ENCODE results near the gene CCRL2. TPM values are rescaled to one million over a fixed set of nuclear protein-coding genes. Genes with fewer than 3 reads are reported as not detected.
"Not testable (repeated sequence)": the region's sequence is repeated elsewhere in the genome, so short reads cannot be mapped to it uniquely, and the experiment has no call there.

Gene CCRL2
- total and polyA plus RNA-seq, 4 donors, result 0.59 to 5.1 (median 2.4) TPM

GRCh38 chr3:46416811-46417510 lies 9.9 kb downstream of the CCRL2 start:
- Histone ChIP-seq H3K27me3 (ENCODE audit: control insufficient read depth in 1 of 2, insufficient read depth in 2 of 2, low read length in 1 of 2) (no peaks in the 10 kb centered on the region), H3K4me1 (ENCODE audit: control insufficient read depth in 1 of 2, insufficient read depth in 2 of 2, low read length in 2 of 2) (no peaks in the 10 kb centered on the region), H3K9me3 (ENCODE audit: control insufficient read depth, low read length) (no peaks in the 10 kb centered on the region), H3K27ac (ENCODE audit: low read depth in 1 of 2, low read length in 2 of 2) (no peak overlapping the region), H3K36me3 (ENCODE audit: control insufficient read depth in 1 of 2, insufficient read depth in 2 of 2, low read length in 1 of 2) (no peaks in the 10 kb centered on the region), H3K4me3 (ENCODE audit: low read length in 2 of 2) (no peak overlapping the region)
- intact Hi-C loops (cut with DNase I), result no loop called here
- 64 to 65% methylated on average over 7 of the region's 7 CpGs for WGBS, 2 donors
- ATAC-seq (ENCODE audit: low FRiP score) (no peak), DNase-seq (no peak)

DNA sequence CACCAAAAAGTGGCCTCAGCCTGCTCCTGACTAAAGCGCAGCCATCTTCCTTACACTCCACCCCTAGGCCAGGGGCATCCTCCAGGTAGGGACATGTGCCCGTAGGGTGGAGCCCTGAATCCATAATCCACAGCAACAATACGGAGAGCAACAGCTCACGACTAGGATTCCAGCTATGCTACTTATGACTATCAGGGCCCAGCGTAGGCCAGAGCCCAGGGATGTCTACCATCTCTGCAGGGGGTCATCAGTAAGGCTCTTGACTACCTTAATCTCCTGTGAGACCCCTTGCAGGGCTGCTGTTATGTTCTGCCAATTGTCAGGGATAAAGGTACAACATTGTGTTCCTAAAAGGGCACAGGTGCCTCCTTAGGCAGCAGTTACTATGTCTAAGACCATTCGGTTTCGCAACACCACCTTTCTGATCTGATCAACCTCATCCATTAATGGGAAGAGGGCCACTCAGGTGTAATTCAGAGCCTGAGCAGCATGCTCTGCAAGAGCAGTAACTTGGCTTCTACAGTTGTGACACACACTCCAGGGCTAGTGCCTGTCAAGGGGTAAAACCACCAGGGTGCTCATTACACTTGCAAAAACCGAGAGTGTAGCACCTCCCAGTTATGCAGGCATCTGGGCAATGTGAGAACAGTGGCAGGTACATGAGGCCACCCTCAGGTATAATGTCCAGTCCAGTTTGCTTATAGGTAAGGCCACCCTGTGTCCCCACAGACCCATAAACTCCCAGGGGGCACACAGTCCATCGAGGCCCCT lies 11.0 kb downstream of the CCRL2 start:
- 85 to 88% methylated on average over 9 of the region's 9 CpGs for WGBS, 2 donors
- H3K36me3 ChIP-seq (ENCODE audit: control insufficient read depth in 1 of 2, insufficient read depth in 2 of 2, low read length in 1 of 2), result no peaks in the 10 kb centered on the region
- intact Hi-C loops (cut with DNase I), result no loop called here
- no peaks in the 10 kb centered on the region for H3K9me3 ChIP-seq (ENCODE audit: control insufficient read depth, low read length)
- H3K27me3 ChIP-seq (ENCODE audit: control insufficient read depth in 1 of 2, insufficient read depth in 2 of 2, low read length in 1 of 2), result no peaks in the 10 kb centered on the region
- ATAC-seq (ENCODE audit: low FRiP score) (no peak), DNase-seq (no peak)
- H3K4me3 ChIP-seq (ENCODE audit: low read length in 2 of 2), result no peak overlapping the region
- no peaks in the 10 kb centered on the region for H3K4me1 ChIP-seq (ENCODE audit: control insufficient read depth in 1 of 2, insufficient read depth in 2 of 2, low read length in 2 of 2)
- no peak overlapping the region for H3K27ac ChIP-seq (ENCODE audit: low read depth in 1 of 2, low read length in 2 of 2)

- H3K27ac ChIP-seq (ENCODE audit: low read depth in 1 of 2, low read length in 2 of 2), result no peak overlapping the region
- no peaks in the 10 kb centered on the region for H3K36me3 ChIP-seq (ENCODE audit: control insufficient read depth in 1 of 2, insufficient read depth in 2 of 2, low read length in 1 of 2)
- no peaks in the 10 kb centered on the region for H3K4me1 ChIP-seq (ENCODE audit: control insufficient read depth in 1 of 2, insufficient read depth in 2 of 2, low read length in 2 of 2)
- no peaks in the 10 kb centered on the region for H3K27me3 ChIP-seq (ENCODE audit: control insufficient read depth in 1 of 2, insufficient read depth in 2 of 2, low read length in 1 of 2)
- intact Hi-C loops (cut with DNase I), result no loop called here
- no peaks in the 10 kb centered on the region for H3K9me3 ChIP-seq (ENCODE audit: control insufficient read depth, low read length)
- DNase-seq (no peak), ATAC-seq (ENCODE audit: low FRiP score) (no peak)
- 94 to 96% methylated on average over 4 of the region's 4 CpGs for WGBS, 2 donors
- no peak overlapping the region for H3K4me3 ChIP-seq (ENCODE audit: low read length in 2 of 2)
These were observed 12.8 kb downstream of the CCRL2 start for GRCh38 chr3:46419816-46420215.

DNA sequence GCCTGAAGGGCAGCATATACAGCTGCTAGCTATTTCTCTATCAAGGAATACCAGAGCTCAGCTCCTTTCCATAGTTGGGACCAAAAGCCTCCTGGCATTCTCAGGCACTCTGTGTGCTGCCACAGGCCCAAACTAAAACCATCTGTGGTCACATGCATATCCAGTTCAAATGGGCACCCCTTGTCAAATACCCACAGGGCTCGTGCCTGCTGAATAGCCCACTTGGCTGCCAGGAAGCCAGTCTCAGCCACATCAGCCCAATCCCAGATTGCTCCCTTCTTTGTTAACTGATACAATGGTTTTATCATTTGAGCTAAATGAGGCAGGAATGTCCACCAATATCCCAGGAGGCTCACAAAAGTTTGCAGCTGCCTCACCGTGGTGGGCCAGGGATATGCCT lies 13.9 kb downstream of the CCRL2 start:
- 80 to 92% methylated on average over 2 of the region's 2 CpGs for WGBS, 2 donors
- H3K36me3 ChIP-seq (ENCODE audit: control insufficient read depth in 1 of 2, insufficient read depth in 2 of 2, low read length in 1 of 2), result no peaks in the 10 kb centered on the region

GRCh38 chr3:46422617-46423016 lies 15.6 kb downstream of the CCRL2 start:
- DNase-seq, result no peak
- H3K27ac ChIP-seq (ENCODE audit: low read depth in 1 of 2, low read length in 2 of 2), result no peak overlapping the region
- ATAC-seq (ENCODE audit: low FRiP score), result no peak
- H3K4me3 ChIP-seq (ENCODE audit: low read length in 2 of 2), result no peak overlapping the region
- 93 to 94% methylated on average over 6 of the region's 6 CpGs for WGBS, 2 donors
- H3K27me3 ChIP-seq (ENCODE audit: control insufficient read depth in 1 of 2, insufficient read depth in 2 of 2, low read length in 1 of 2), result no peaks in the 10 kb centered on the region
- H3K36me3 ChIP-seq (ENCODE audit: control insufficient read depth in 1 of 2, insufficient read depth in 2 of 2, low read length in 1 of 2), result no peaks in the 10 kb centered on the region
- H3K4me1 ChIP-seq (ENCODE audit: control insufficient read depth in 1 of 2, insufficient read depth in 2 of 2, low read length in 2 of 2), result no peaks in the 10 kb centered on the region
- no peaks in the 10 kb centered on the region for H3K9me3 ChIP-seq (ENCODE audit: control insufficient read depth, low read length)
- intact Hi-C loops (cut with DNase I), result no loop called here

More for the DNA sequence above, 13.9 kb downstream of the CCRL2 start:
- Histone ChIP-seq H3K4me1 (ENCODE audit: control insufficient read depth in 1 of 2, insufficient read depth in 2 of 2, low read length in 2 of 2) (no peaks in the 10 kb centered on the region), H3K27me3 (ENCODE audit: control insufficient read depth in 1 of 2, insufficient read depth in 2 of 2, low read length in 1 of 2) (no peaks in the 10 kb centered on the region), H3K4me3 (ENCODE audit: low read length in 2 of 2) (no peak overlapping the region), H3K9me3 (ENCODE audit: control insufficient read depth, low read length) (no peaks in the 10 kb centered on the region), H3K27ac (ENCODE audit: low read depth in 1 of 2, low read length in 2 of 2) (no peak overlapping the region)
- intact Hi-C loops (cut with DNase I), result no loop called here
- ATAC-seq (ENCODE audit: low FRiP score) (no peak), DNase-seq (no peak)

DNA sequence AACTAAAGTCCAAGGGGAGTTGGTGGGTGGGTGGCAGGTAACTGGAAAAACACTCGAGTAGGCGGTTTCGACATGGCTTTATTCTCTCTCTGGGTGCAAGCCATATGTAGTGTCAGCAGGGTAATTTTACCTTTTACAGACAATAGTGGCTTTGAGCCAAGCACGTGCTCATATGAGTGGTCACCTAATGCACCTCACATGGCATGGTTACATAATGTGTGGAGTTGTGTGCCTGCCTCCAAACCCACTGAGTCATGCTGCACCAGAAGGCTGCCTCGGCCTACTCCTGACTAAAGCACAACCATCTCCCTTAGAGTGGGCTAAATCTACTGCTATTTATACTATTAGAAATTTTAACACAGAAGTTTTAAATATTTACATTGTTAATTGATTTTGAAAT lies 16.5 kb downstream of the CCRL2 start:
- H3K9me3 ChIP-seq (ENCODE audit: control insufficient read depth, low read length), result no peaks in the 10 kb centered on the region
- intact Hi-C loops (cut with DNase I), result no loop called here
- no peak for DNase-seq
- WGBS, 2 donors, result 92 to 94% methylated on average over 5 of the region's 5 CpGs
- ATAC-seq (ENCODE audit: low FRiP score), result no peak
- H3K36me3 ChIP-seq (ENCODE audit: control insufficient read depth in 1 of 2, insufficient read depth in 2 of 2, low read length in 1 of 2), result no peaks in the 10 kb centered on the region
- H3K4me1 ChIP-seq (ENCODE audit: control insufficient read depth in 1 of 2, insufficient read depth in 2 of 2, low read length in 2 of 2), result no peaks in the 10 kb centered on the region
- H3K27ac ChIP-seq (ENCODE audit: low read depth in 1 of 2, low read length in 2 of 2), result no peak overlapping the region
- H3K4me3 ChIP-seq (ENCODE audit: low read length in 2 of 2), result no peak overlapping the region
- no peaks in the 10 kb centered on the region for H3K27me3 ChIP-seq (ENCODE audit: control insufficient read depth in 1 of 2, insufficient read depth in 2 of 2, low read length in 1 of 2)

DNA sequence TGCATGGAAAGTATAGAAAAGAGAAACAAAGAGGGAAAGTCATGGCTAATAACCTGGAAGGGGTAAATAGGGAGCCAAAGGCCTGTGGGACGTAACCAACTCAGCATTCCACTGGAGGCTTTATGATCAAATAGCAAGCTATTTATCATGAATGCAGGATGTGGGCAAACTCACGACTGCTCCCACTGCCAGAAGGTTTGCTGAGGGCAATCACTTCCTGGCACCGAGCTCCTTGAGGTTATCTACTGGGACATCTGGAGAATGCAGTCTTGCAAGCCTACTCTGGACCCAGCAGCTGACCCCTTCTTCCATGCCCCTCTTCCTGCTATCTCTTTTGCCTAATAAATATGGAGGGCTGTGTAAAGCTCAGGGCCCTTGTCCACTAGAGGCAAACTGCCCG lies 19.4 kb downstream of the CCRL2 start:
- H3K36me3 ChIP-seq (ENCODE audit: control insufficient read depth in 1 of 2, insufficient read depth in 2 of 2, low read length in 1 of 2); DNase-seq; H3K27me3 ChIP-seq (ENCODE audit: control insufficient read depth in 1 of 2, insufficient read depth in 2 of 2, low read length in 1 of 2); H3K4me1 ChIP-seq (ENCODE audit: control insufficient read depth in 1 of 2, insufficient read depth in 2 of 2, low read length in 2 of 2); H3K4me3 ChIP-seq (ENCODE audit: low read length in 2 of 2); H3K27ac ChIP-seq (ENCODE audit: low read depth in 1 of 2, low read length in 2 of 2); ATAC-seq (ENCODE audit: low FRiP score); H3K9me3 ChIP-seq (ENCODE audit: control insufficient read depth, low read length); intact Hi-C loops (cut with DNase I): not testable (repeated sequence)
- WGBS, 2 donors, result 68 to 78% methylated on average over 4 of the region's 4 CpGs

GRCh38 chr3:46427404-46427803 lies 20.3 kb downstream of the CCRL2 start:
- H3K4me3 ChIP-seq (ENCODE audit: low read length in 2 of 2); ATAC-seq (ENCODE audit: low FRiP score); H3K27ac ChIP-seq (ENCODE audit: low read depth in 1 of 2, low read length in 2 of 2); intact Hi-C loops (cut with DNase I); H3K27me3 ChIP-seq (ENCODE audit: control insufficient read depth in 1 of 2, insufficient read depth in 2 of 2, low read length in 1 of 2); H3K9me3 ChIP-seq (ENCODE audit: control insufficient read depth, low read length); DNase-seq; H3K4me1 ChIP-seq (ENCODE audit: control insufficient read depth in 1 of 2, insufficient read depth in 2 of 2, low read length in 2 of 2); H3K36me3 ChIP-seq (ENCODE audit: control insufficient read depth in 1 of 2, insufficient read depth in 2 of 2, low read length in 1 of 2): not testable (repeated sequence)
- 44 to 58% methylated on average over 8 of the region's 8 CpGs for WGBS, 2 donors
